ENCODE data around the gene ADH1C.
"Not testable (repeated sequence)": the region's sequence is repeated elsewhere in the genome, so short reads cannot be mapped to it uniquely, and the experiment has no call there.

Gene ADH1C

GRCh38 chr4:99352602-99353537 lies at the start of gene ADH1C:
Gene ADH1C, minus strand, starts transcription at chr4:99352746. Its CDS starts 71 bp downstream, at chr4:99352675.
- DNase-seq = no peak

- DNase-seq = no peak
Measured at GRCh38 chr4:99400831-99401230, 48.3 kb upstream of the ADH1C start.

- no peak for DNase-seq
Measured at GRCh38 chr4:99399017-99399416, 46.5 kb upstream of the ADH1C start.

GRCh38 chr4:99395595-99396364 lies 43.2 kb upstream of the ADH1C start:
- DNase-seq = no peak

- DNase-seq = no peak
Measured at GRCh38 chr4:99394896-99395295, 42.4 kb upstream of the ADH1C start.

GRCh38 chr4:99390055-99390454 lies 37.5 kb upstream of the ADH1C start:
- no peak for DNase-seq

- DNase-seq = no peak
Measured at GRCh38 chr4:99389606-99390005, 37.1 kb upstream of the ADH1C start.

GRCh38 chr4:99383833-99384392 lies 31.4 kb upstream of the ADH1C start:
- no peak for DNase-seq

- DNase-seq = no peak
Measured at GRCh38 chr4:99383399-99383798, 30.9 kb upstream of the ADH1C start.

GRCh38 chr4:99382745-99383360 lies 30.3 kb upstream of the ADH1C start:
- DNase-seq = no peak

- DNase-seq = no peak
Measured at GRCh38 chr4:99381588-99382175, 29.1 kb upstream of the ADH1C start.

GRCh38 chr4:99379571-99379970 lies 27.0 kb upstream of the ADH1C start:
- DNase-seq = no peak

- no peak for DNase-seq
Measured at GRCh38 chr4:99378876-99379275, 26.3 kb upstream of the ADH1C start.

- DNase-seq = not testable (repeated sequence)
Measured at GRCh38 chr4:99377341-99377740, 24.8 kb upstream of the ADH1C start.

GRCh38 chr4:99372464-99372863 lies 19.9 kb upstream of the ADH1C start:
- DNase-seq = not testable (repeated sequence)

- DNase-seq = not testable (repeated sequence)
Measured at GRCh38 chr4:99367817-99368216, 15.3 kb upstream of the ADH1C start.

- no peak for DNase-seq
Measured at GRCh38 chr4:99366491-99366890, 13.9 kb upstream of the ADH1C start.

- no peak for DNase-seq
Measured at GRCh38 chr4:99362768-99363167, 10.2 kb upstream of the ADH1C start.

GRCh38 chr4:99361899-99362275 lies 9.3 kb upstream of the ADH1C start:
- no peak for DNase-seq

- no peak for DNase-seq
Measured at GRCh38 chr4:99361268-99361898, 8.8 kb upstream of the ADH1C start.

GRCh38 chr4:99359480-99360204 lies 7.1 kb upstream of the ADH1C start:
- DNase-seq = no peak

- DNase-seq = no peak
Measured at GRCh38 chr4:99357948-99358347, 5.4 kb upstream of the ADH1C start.
